HG03159 (cell line): ENCODE data around the gene ARF1.
"Not testable (repeated sequence)": the region's sequence is repeated elsewhere in the genome, so short reads cannot be mapped to it uniquely, and the experiment has no call there.

ENCODE experiments used
- ATAC-seq: cut with Tn5 transposase; IDR thresholded peaks from one replicate; pipeline ENCODE4 v1.9.1; 2021; ENCODE audit warnings: mild to moderate bottlenecking, moderate library complexity; ENCODE audit not compliant: unreplicated experiment

The ARF1 gene

GRCh38 chr1:228100822-228101613 is 18.5 kb downstream of the ARF1 start:
- no peak for ATAC-seq

DNA sequence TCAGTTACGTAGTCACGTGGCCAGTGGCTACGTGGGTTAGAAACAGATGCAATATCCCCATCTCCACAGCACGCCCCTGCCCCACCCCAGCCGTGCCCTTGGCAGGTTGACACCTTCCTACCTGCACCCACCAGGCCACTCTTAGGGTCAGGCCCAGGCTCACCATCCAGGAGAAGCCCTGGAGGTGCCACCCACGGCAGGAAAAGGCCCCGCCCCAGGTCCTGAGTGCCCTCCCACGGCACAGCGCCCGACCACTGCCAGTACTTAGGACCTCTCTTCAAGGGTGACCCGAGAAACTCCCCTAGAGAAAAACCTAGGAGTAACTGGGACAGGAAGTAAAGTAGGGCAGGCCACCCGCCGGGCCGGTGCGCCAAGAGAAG is 19.1 kb downstream of the ARF1 start:
- no peak for ATAC-seq

DNA sequence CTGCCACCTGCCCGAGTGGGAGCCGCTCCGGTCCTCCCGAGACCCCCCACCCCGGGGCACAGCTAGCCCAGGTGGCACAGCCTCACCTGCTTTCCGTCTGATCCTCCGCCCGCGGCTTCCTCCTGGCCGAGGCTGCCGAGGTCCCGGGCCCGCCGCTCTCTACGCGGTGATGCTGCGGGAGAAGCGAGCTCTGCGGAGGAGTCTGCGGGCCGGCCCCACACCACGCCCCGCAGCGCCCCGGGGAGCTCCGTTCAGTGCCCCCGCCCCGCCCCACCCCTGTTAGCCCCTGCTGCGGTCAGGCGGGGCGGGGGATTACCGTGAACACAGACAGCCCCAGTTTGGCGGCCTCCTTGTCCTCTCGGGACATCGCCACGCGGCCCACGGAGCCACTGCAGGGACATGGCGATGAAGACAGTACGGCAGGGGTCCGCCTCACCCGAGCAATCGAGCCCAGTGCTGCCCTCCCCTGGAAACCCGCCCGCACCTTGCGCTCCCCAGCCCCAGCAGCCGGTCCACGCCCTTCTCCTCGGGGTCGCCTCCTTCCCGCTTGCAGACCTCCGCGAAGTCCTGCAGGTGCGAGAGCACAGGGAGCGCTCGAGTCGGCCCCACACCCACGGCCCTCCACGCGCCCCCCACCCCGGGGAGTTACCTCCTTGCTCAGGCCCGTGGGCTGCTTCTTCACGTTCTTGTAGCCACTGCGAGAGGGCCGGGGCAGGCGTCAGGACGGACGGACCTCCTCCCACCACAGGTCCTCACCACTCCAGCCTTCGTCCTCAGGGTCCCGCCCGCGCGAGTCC is 19.7 kb downstream of the ARF1 start:
- peak; percentile 32 for ATAC-seq

GRCh38 chr1:228102791-228103620 is 20.5 kb downstream of the ARF1 start, which contains the start of gene C1orf35:
Gene C1orf35, minus strand, starts transcription at chr1:228103325. Its CDS starts 98 bp downstream, at chr1:228103227.
- peak; percentile 71 for ATAC-seq

- no peak for ATAC-seq
These were observed 22.2 kb downstream of the ARF1 start for GRCh38 chr1:228104526-228105269.

DNA sequence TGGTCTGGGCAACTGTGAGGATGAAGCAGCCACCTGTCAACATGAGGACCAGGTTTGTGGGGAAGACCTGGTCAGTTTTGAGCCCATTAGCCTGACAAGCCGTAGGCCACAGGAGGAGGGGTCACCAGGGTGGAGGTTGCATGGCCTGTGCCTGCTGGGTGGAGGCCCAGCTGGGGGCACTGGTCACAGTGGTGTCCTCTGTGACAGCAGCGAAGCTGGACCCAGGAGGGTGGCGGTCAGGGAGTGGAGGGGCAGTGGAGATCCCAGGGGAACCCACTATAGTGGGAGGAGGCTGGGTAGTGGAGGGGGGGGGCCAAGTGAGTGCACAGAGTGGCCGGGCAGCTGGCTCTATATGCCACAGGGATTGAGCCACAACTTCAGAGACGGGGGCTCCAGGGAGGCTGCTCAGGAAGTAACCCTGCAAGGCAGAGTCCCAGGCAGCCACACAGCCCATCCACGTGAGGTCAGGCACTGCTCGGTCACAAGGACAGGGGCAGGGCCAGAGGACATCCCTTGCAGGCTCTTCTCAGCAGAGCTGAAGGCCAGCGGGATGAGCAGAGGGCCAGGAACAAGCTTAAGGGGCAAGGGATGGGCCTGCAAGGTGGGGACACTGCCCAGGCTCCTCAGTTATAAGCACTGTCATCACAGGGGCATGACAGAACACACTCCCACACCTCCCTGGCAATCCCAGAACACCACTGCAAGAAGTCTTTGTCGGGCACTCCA is 22.9 kb downstream of the ARF1 start:
- no peak for ATAC-seq

GRCh38 chr1:228105996-228106799 is 23.7 kb downstream of the ARF1 start:
- no peak for ATAC-seq

DNA sequence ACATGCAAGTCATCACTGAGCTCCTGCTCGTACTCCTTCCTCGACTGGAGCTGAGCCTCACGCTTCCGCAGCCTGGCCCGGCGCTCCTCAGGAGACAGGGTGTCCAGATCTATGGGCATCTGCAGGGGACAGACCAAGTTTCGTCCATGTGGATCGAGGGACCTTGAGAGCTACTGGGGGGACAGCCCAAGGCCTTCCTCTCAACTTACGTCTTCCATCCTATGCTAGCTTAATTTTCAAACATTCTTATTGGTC is 24.2 kb downstream of the ARF1 start:
- ATAC-seq, result no peak

DNA sequence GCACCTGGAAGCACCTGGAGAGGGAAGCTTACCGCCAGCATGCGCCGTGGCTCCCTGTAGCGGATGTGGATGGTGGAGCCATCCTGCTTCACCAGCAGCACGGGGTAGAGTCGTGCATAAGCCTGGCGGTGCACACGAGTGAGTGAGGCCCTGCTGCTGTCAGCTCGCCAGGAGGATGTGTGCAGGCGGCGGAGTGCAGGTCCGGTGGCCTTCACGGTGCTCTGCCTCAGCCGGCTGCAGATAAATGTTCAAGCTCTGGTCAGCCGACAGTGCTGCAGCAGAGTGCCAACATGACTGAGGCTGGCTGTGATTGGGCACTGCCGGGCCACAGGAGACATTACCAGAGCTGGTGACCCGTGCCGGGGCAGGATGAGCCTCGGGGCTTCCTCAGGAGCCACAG is 25.1 kb downstream of the ARF1 start:
- no peak for ATAC-seq

GRCh38 chr1:228108055-228108690 is 25.7 kb downstream of the ARF1 start:
- no peak for ATAC-seq

- no peak for ATAC-seq
These were observed 26.2 kb downstream of the ARF1 start for GRCh38 chr1:228108742-228109072.

DNA sequence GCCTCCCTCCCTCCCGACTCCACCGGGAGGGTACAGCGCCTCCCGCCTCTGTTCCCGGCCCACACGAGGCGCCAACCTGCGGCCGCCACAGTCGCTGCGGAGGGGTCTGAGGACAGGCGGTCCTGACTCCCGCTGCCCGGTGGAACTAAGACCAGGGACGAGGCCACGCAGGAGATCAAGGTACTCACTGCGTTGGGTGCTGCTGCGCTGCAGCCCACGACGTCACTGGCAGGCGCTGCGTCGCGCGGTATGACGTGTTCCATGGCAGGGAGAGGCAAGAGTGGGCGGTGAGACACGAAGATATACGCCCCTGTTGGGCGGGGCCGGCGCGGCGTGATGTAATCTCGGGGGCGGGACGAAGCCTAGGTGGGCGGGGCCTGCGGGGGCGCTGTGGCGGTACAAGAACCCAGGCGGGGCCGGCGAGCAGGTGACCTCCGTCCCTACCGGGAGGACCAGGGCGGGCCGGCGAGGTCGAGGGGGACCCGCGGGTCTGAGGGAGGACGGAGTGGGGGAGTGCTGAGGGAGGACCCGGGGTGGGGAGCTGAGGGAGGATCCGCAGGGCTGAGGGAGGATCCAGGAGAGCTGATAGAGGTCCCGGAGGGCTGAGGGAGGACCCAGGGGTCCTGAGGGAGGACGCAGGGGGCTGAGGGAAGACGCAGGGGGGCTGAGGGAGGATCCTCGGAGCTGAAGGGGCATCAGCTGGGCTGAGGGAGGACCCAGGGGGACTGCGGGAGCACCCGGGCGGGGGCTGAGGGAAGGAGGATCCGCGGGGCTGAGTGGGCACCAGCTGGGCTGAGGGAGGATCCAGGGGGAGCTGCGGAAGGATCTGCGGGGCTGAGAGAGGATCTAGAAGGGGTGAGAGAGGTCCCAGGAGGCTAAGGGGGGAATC is 26.8 kb downstream of the ARF1 start, which contains the start of gene MRPL55:
TSS of gene MRPL55 (minus strand) at position 227 of the 889 bp plus-strand sequence. CDS start 1,039 bp downstream, outside the sequence.
- peak; percentile 92 for ATAC-seq

- no peak for ATAC-seq
These were observed 27.5 kb downstream of the ARF1 start for GRCh38 chr1:228109962-228110488.

GRCh38 chr1:228110556-228110955 is 28.0 kb downstream of the ARF1 start:
- ATAC-seq, result no peak

- ATAC-seq, result not testable (repeated sequence)
These were observed 28.8 kb downstream of the ARF1 start for GRCh38 chr1:228111315-228111714.

DNA sequence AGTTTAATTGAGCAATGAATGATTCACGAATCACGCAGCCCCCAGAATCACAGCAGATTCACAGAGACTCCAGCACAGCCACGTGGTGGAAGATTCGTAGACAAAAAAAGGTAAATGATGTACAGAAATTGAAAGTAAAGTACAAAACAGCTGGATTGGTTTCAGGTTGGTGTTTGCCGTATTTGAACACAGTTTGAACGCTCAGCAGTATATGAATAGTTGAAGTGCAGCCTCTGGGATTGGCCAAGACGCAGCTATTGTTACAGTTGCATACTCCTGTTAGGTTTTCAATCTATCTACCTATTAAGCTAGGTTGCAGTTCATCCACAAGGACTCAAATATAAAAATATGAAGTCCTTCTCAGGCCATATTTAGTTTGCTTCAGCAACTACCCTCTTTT is 29.7 kb downstream of the ARF1 start:
- no peak for ATAC-seq

- ATAC-seq, result no peak
These were observed 30.1 kb downstream of the ARF1 start for GRCh38 chr1:228112617-228113016.

GRCh38 chr1:228114827-228115226 is 32.3 kb downstream of the ARF1 start:
- no peak for ATAC-seq
